ENCODE measurements around the gene CACHD1. TPM values are rescaled to one million over a fixed set of nuclear protein-coding genes. Genes with fewer than 3 reads are reported as not detected.

Gene CACHD1
- total RNA-seq, 1 donor from 2014 or later = 0.23 TPM

DNA sequence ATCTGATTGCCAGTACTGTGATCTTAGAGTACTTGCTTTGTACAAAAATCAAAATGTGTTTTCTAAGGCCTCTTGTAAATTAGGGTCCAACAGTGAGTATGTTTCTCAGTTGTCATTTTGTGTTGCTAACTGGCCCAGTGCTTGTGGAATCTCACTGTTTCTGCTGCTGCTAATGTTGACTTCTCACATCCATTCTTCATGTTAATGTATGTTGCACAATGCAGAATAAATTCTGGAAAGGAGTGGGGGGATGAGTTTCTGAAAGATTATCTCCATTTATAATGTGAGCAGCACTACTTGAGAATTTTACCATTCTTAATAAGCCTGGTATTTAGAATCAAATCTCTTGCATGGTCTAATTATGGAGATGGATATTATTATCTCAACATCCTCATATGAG is 57.9 kb downstream of the CACHD1 start:
- H3K36me3 Mint-ChIP-seq (ENCODE audit: low read depth) = no peaks in the 10 kb centered on the region
- no peak for DNase-seq
- intact Hi-C loops (cut with micrococcal nuclease) = no loop called here
- no peak overlapping the region for H3K27ac Mint-ChIP-seq
- H3K4me1 Mint-ChIP-seq = no peaks in the 10 kb centered on the region
- peaks cover 9% of the 10 kb centered on the region for H3K27me3 Mint-ChIP-seq
- H3K4me3 Mint-ChIP-seq = no peak overlapping the region
- H3K9me3 Mint-ChIP-seq = no peaks in the 10 kb centered on the region

DNA sequence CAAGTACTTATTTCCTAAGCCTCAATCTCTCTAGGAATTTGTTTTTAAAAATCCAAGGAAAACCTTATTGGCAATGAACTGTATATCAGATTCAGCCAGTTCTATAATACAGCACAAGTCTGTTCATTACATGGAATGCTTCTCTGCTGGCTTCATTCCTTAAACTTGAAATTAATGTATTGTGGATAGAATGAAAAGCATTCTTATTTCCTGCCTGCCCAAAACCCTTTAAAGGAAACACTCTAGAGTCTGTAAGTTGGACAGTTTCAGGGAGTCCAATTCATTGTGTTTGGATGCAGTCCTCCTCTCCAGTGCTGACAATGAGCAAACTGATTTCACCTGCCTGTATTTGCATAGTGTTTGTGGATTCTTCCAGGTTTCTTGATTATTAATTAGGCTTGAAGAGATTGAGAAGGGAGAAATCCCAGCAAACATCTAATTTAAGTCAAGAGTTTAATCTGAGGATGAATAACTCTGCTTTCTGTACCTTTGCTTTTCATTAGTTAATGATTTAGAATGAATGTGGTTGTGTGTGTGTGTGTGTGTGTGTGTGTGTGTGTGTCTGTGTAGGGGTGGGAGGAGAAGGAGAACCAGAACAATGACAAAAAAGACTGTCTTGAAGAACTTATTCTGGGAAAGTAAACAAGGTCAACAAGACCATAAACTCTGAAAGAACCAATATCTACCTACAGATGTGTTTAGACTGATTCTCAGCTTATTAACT is 61.2 kb downstream of the CACHD1 start:
- no peak overlapping the region for H3K27ac Mint-ChIP-seq
- no peak for DNase-seq
- intact Hi-C loops (cut with micrococcal nuclease) = no loop called here
- H3K9me3 Mint-ChIP-seq = peaks cover 5% of the 10 kb centered on the region
- no peak overlapping the region for H3K4me3 Mint-ChIP-seq
- H3K27me3 Mint-ChIP-seq = peaks cover 9% of the 10 kb centered on the region
- no peaks in the 10 kb centered on the region for H3K36me3 Mint-ChIP-seq (ENCODE audit: low read depth)
- H3K4me1 Mint-ChIP-seq = no peaks in the 10 kb centered on the region

DNA sequence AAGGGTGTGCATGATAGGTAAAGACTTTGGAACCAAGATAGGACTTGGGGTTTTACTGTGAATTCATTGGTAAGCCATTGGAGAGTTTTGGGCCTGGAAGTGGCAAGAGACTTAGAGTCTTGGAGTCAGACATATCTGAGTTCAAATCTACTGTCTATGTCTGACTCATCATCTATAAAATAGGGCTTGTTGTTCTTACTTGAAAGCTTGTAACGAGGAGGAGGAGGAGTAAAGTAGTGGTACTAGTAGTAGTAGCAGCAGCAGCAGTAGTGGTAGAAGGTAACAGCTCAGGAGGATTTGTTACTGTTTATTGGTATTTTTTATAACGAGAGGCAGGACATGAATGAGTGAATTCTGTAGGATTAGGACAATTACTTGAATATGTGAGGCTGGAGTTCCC is 62.7 kb downstream of the CACHD1 start:
- H3K36me3 Mint-ChIP-seq (ENCODE audit: low read depth) = no peaks in the 10 kb centered on the region
- H3K4me1 Mint-ChIP-seq = no peaks in the 10 kb centered on the region
- H3K9me3 Mint-ChIP-seq = peaks cover 5% of the 10 kb centered on the region
- H3K4me3 Mint-ChIP-seq = no peak overlapping the region
- intact Hi-C loops (cut with micrococcal nuclease) = no loop called here
- H3K27ac Mint-ChIP-seq = no peak overlapping the region
- peaks cover 3% of the 10 kb centered on the region for H3K27me3 Mint-ChIP-seq
- DNase-seq = no peak

DNA sequence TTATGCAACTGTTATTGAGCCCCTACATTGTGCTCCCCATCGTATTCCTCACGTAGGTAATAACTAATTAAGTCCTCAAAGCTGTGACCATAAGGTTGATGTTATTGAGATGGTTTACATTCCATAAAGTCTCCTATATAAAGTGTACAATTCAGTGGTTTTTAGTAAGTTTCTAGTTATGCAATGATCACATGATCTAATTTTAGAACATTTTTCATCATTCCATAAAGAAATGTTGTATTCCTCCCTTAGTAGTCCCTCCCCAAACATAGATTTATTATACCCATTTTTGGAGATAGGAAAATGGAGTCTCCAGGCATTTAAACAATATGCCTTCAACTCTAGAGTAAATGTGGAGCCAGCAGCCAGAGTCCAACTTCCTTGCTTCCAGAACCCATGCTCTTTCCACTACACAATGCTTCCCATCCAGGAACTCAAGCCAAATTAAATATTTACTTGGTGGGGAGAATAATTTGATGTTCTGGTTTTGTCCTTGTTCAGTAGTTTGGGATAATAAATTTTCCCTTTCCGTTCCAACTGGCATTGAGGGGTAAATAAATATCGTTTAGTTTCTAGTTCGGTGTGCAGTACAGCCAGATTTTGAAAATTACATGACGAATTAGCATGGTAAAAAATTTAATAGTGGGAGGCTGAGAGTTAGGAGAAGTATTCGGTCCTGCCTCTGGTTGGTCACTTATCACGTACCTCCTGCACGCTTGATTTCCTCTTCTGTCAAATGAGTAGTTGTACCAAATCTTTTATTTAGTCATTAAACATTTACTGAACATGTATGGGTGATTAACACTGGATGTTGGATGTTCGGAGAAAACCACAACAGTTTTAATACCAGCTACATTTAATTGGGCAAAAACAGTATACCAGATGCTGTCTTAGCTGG is 66.3 kb downstream of the CACHD1 start:
- DNase-seq = no peak
- intact Hi-C loops (cut with micrococcal nuclease) = no loop called here
- H3K36me3 Mint-ChIP-seq (ENCODE audit: low read depth) = no peaks in the 10 kb centered on the region
- H3K27me3 Mint-ChIP-seq = no peaks in the 10 kb centered on the region
- peaks cover 5% of the 10 kb centered on the region for H3K9me3 Mint-ChIP-seq
- no peak overlapping the region for H3K4me3 Mint-ChIP-seq
- peaks cover 15% of the 10 kb centered on the region for H3K4me1 Mint-ChIP-seq
- no peak overlapping the region for H3K27ac Mint-ChIP-seq

DNA sequence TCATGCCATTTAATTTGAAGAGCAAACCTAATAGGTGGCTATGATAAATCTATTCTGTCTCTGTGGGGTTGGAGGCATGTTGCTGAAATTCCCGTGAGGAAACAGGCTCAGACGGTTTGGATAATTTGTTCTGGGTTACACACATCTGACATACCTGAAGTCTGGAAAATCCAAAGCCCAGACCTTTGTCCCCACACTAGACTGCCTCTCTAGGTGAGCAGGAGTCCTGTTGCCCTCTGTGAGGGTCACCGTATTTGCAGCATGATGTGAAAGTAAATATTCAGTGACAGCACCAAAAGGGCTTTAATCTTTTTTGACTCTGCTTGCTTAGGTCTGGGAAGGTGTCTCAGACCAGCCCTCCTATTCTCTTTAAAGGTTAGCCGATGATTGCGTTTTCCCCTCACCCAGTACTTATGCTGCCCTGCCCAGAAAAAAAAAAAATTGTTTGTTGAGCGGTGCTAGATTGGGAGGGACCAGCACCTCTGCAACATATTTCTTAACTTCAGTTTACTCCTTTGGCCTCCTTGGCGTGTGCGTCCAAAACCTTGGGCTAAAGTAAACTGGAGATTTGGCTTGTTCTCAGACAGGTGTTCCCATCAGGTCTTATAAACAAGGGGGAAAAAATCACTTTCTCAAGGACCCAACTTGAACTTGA is 67.0 kb downstream of the CACHD1 start:
- Mint-ChIP-seq H3K36me3 (ENCODE audit: low read depth) (no peaks in the 10 kb centered on the region), H3K4me1 (peaks cover 15% of the 10 kb centered on the region), H3K27me3 (no peaks in the 10 kb centered on the region), H3K27ac (no peak overlapping the region), H3K4me3 (no peak overlapping the region), H3K9me3 (peaks cover 5% of the 10 kb centered on the region)
- intact Hi-C loops (cut with micrococcal nuclease) = no loop called here
- no peak for DNase-seq

DNA sequence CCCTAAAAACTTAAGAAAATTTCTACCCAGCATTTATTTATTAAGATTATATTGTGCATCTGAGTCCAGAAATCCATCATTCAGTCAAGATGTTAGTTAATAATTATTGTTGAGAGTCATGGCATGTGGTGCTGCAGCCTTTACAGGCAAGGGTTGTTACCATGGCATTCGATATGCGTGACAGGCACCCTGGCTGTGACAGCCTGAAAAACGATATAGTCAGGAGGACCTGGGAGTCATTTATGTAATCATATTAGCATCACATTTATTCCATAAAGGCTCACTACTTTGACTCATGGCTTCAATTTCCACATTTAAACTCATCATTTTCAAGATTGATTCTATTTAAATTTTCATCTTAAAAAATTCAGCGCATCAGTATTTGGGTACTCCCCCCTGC is 68.0 kb downstream of the CACHD1 start:
- Mint-ChIP-seq H3K9me3 (peaks cover 5% of the 10 kb centered on the region), H3K36me3 (ENCODE audit: low read depth) (no peaks in the 10 kb centered on the region), H3K4me3 (no peak overlapping the region), H3K27ac (no peak overlapping the region), H3K4me1 (peaks cover 17% of the 10 kb centered on the region), H3K27me3 (peaks cover 3% of the 10 kb centered on the region)
- intact Hi-C loops (cut with micrococcal nuclease) = no loop called here
- DNase-seq = no peak

DNA sequence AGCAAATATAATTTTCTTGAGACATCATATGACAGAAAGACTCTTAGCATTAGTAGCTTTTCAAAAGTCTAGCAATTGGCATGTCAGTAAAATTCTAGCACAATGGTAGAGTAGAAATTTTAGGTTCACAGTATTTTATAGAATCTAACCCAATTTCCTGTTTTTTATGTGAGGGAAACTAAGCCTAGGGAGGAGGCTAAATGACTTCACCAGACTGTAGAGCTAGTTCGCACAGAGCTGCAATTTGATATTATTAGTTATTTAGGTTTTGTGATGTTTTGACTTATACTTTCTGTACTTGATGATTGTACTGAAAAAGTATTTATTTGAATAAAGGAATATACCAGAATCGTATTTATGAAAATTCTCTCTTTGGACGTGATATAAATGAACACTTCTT is 68.5 kb downstream of the CACHD1 start:
- peaks cover 5% of the 10 kb centered on the region for H3K9me3 Mint-ChIP-seq
- peaks cover 17% of the 10 kb centered on the region for H3K4me1 Mint-ChIP-seq
- intact Hi-C loops (cut with micrococcal nuclease) = no loop called here
- peaks cover 3% of the 10 kb centered on the region for H3K27me3 Mint-ChIP-seq
- H3K27ac Mint-ChIP-seq = no peak overlapping the region
- H3K36me3 Mint-ChIP-seq (ENCODE audit: low read depth) = no peaks in the 10 kb centered on the region
- H3K4me3 Mint-ChIP-seq = no peak overlapping the region
- no peak for DNase-seq

DNA sequence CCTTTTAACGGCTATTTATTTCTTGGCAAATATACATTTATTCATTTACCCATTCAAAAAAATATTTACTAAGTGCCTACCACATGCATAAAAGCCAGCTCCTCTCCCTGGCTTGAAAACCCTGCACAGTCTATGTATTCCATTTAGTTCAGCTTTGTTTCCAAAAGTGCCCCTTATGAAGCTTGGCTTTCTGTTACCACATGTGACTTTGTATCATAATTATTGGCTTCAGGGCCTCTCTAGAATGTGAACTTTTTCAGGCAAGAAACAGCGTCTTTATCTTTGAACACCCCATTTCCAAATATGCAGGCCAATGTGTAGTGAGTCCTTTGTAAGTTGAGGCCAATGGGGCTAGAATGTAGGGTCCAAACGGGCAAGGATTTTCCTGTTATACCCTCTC is 69.4 kb downstream of the CACHD1 start:
- no peaks in the 10 kb centered on the region for H3K36me3 Mint-ChIP-seq (ENCODE audit: low read depth)
- H3K27ac Mint-ChIP-seq = no peak overlapping the region
- no peak for DNase-seq
- H3K4me1 Mint-ChIP-seq = peaks cover 19% of the 10 kb centered on the region
- H3K4me3 Mint-ChIP-seq = no peak overlapping the region
- peaks cover 5% of the 10 kb centered on the region for H3K9me3 Mint-ChIP-seq
- intact Hi-C loops (cut with micrococcal nuclease) = no loop called here
- H3K27me3 Mint-ChIP-seq = peaks cover 4% of the 10 kb centered on the region

DNA sequence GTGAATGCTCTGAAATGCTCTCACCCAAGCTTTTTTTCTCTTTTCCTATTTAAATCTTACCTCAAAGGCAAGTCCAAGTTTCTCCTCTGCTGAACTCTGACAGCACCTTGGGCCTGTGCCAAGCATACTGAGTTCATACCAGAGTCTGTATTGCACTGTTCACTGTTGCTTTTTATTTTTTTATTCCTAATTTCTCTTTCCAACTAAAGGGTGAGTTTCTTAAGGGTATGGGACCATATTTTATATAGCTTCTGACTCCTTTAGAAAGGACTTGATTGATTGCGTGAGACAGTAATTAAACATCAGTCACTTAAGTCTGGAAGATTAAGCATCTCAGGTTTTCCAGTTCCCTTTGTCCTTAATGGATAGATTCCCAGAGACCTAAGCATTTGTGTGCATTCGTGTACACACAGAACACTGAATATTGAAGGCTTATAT is 69.9 kb downstream of the CACHD1 start:
- peak overlapping the region; percentile 2 for H3K4me3 Mint-ChIP-seq
- H3K9me3 Mint-ChIP-seq = peaks cover 5% of the 10 kb centered on the region
- H3K27me3 Mint-ChIP-seq = peaks cover 5% of the 10 kb centered on the region
- peaks cover 23% of the 10 kb centered on the region for H3K4me1 Mint-ChIP-seq
- intact Hi-C loops (cut with micrococcal nuclease) = no loop called here
- DNase-seq = no peak
- no peaks in the 10 kb centered on the region for H3K36me3 Mint-ChIP-seq (ENCODE audit: low read depth)
- H3K27ac Mint-ChIP-seq = no peak overlapping the region

DNA sequence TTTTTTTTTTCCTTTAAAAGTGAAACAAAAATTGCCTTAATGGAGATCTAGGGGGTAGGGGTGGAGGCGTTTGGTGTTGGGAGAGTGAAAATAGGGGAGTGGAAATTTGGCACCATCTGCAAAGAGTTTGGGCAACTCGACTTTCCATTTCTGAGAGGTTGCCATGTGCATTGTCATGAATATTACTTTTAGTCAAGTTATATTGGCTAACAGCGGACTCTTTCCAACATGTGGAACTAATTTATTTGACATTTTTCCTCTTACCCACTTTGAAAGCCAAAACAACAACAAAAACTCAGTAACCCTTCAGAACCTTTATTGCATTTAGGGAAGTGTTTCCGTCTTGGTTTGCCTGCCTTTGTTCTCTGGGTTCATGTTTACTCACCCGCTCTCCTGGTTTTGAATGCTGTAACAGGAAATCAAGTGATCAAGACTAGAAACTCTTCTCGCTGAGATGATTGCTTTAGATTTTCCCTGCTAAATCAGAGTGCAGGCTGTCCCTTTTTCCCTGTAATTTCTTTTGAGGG is 70.4 kb downstream of the CACHD1 start:
- intact Hi-C loops (cut with micrococcal nuclease) = no loop called here

DNA sequence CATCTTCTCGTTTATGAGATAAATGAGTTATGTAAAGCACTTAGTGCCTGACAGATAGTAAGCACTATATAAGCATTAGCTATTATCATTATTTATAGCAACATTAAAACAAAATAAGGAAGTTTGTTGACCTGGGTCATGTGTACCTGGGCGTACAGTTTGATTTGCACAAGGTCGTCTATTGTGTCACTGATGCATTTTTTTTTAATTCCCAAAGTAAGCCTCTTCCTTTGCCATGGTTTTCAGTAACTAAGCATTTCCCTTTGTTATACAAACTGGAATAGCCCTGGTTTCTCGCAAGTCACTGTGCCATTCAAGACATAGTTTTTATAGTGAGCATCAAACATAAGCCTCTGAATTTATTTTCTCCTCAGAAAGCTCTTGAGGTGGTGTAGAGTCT is 72.2 kb downstream of the CACHD1 start:
- Mint-ChIP-seq H3K36me3 (ENCODE audit: low read depth) (no peaks in the 10 kb centered on the region), H3K27me3 (peaks cover 7% of the 10 kb centered on the region), H3K4me3 (no peak overlapping the region), H3K9me3 (no peaks in the 10 kb centered on the region), H3K27ac (no peak overlapping the region), H3K4me1 (peaks cover 31% of the 10 kb centered on the region)
- no peak for DNase-seq
- intact Hi-C loops (cut with micrococcal nuclease) = no loop called here

More for the DNA sequence above, 70.4 kb downstream of the CACHD1 start:
- peak; percentile 72 for DNase-seq
- Mint-ChIP-seq H3K27ac (no peak overlapping the region), H3K27me3 (peaks cover 5% of the 10 kb centered on the region), H3K36me3 (ENCODE audit: low read depth) (no peaks in the 10 kb centered on the region), H3K4me1 (peaks cover 28% of the 10 kb centered on the region), H3K9me3 (peaks cover 5% of the 10 kb centered on the region), H3K4me3 (peak overlapping the region; percentile 2)

DNA sequence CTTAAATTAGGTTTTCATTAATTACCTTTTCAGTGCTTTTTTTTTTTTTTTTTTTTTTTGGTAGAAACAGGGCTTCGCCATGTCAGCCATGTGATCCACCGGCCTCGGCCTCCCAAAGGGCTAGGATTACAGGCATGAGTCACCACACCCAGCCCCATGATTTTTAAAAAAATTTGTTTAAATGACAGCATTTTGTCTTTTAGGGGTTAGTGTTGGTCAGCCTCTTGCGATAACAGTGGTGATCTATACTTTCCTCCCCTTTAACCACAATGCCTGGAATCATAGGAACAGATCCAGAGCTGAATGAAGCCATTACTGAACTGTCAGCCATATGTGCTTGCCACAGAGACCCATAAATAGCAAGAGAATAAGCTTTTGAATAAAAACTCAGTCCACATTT is 73.9 kb downstream of the CACHD1 start:
- no peak for DNase-seq
- Mint-ChIP-seq H3K9me3 (no peaks in the 10 kb centered on the region), H3K27ac (no peak overlapping the region), H3K36me3 (ENCODE audit: low read depth) (no peaks in the 10 kb centered on the region), H3K4me3 (no peak overlapping the region), H3K4me1 (peaks cover 31% of the 10 kb centered on the region), H3K27me3 (peaks cover 15% of the 10 kb centered on the region)
- intact Hi-C loops (cut with micrococcal nuclease) = no loop called here

DNA sequence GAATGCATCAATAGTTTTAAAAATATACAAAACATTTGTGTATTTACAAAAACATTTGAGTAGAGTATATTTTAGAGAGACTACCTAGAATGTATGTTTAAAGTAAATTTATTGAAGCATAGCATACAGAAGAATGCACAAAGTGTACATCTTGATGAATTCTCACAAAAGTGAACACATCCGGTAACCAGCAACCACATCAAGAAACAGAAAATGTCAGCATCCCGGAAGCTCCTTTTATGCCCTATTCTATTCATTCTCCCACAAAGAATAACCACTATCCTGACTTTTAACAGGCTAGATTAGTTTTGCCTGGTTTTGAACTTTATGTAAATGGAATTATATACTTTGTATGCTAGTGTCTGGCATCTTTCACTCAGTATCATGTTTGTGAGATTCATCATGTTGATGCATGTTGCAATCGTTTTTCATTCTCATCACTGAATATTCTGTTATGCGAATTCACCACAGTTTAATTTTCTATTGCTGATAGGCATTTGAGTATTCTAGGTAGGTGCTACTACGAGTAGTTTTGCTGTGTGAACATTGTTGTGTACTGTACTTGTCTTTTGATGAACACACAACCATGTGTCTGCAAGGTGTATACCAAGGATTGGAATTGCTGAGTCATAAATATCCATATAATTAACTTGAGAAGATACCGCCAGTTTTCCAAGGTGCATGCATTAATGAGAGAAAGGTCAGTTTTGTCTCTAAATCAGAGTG is 75.4 kb downstream of the CACHD1 start:
- peak; percentile 79 for DNase-seq
- Mint-ChIP-seq H3K36me3 (ENCODE audit: low read depth) (no peaks in the 10 kb centered on the region), H3K27me3 (peaks cover 26% of the 10 kb centered on the region), H3K4me3 (no peak overlapping the region), H3K27ac (no peak overlapping the region), H3K9me3 (no peaks in the 10 kb centered on the region), H3K4me1 (peaks cover 33% of the 10 kb centered on the region)
- intact Hi-C loops (cut with micrococcal nuclease) = no loop called here
